ENCODE data around the gene TMIGD3. TPM values are rescaled to one million over a fixed set of nuclear protein-coding genes. Genes with fewer than 3 reads are reported as not detected.

The TMIGD3 gene
- total RNA-seq, 1 experiment from 2014 or later = 0.88 TPM

- Histone ChIP-seq H3K27me3 (replicated peaks; ENCODE audit: control insufficient read depth, insufficient read depth, low read length) (no peaks in the 10 kb centered on the region), H3K4me1 (peaks cover 1% of the 10 kb centered on the region; the same call in 1 of the 2 replicates), H3K4me3 (ENCODE audit: low read depth, low read length) (no peak overlapping the region), H3K36me3 (ENCODE audit: control insufficient read depth, insufficient read depth, low read length) (no peaks in the 10 kb centered on the region), H3K9me3 (no peaks in the 10 kb centered on the region)
- no peak for TF ChIP-seq CTCF (IDR thresholded peaks at IDR 0.05; ENCODE audit: insufficient read depth in 1 of 2, low read depth in 1 of 2, low read length in 1 of 2, severe bottlenecking in 1 of 2, unreplicated experiment in 1 of 2)
- no TSS peak for BruUV-seq (replicated peaks)
- H3K4me3 Mint-ChIP-seq (ENCODE audit: unreplicated experiment) = no peak overlapping the region
- peaks cover 12% of the 10 kb centered on the region for H3K4me1 Mint-ChIP-seq (ENCODE audit: low read depth, unreplicated experiment)
- H3K36me3 Mint-ChIP-seq (ENCODE audit: insufficient read depth, unreplicated experiment) = peaks cover 50% of the 10 kb centered on the region
- H3K27me3 Mint-ChIP-seq (ENCODE audit: insufficient read depth, unreplicated experiment) = no peaks in the 10 kb centered on the region
- POLR2A ChIA-PET = no interaction called here
- no peaks in the 10 kb centered on the region for H3K9me3 Mint-ChIP-seq (ENCODE audit: unreplicated experiment)
- intact Hi-C loops (cut with micrococcal nuclease; ENCODE audit: unreplicated experiment) = no loop called here
- no peak overlapping the region for H3K27ac Mint-ChIP-seq (ENCODE audit: unreplicated experiment)
- CTCF ChIA-PET = no interaction called here
- DNase-seq = no peak
These were observed 50.9 kb downstream of the TMIGD3 start for GRCh38 chr1:111452581-111452980.

GRCh38 chr1:111450185-111450584, 53.2 kb downstream of the TMIGD3 start:
- H3K4me3 ChIP-seq (ENCODE audit: low read depth, low read length) = peak overlapping the region; percentile 76
- DNase-seq = no peak
- no peaks in the 10 kb centered on the region for H3K9me3 ChIP-seq
- Mint-ChIP-seq H3K4me3 (ENCODE audit: unreplicated experiment) (peak overlapping the region; percentile 97), H3K27me3 (ENCODE audit: insufficient read depth, unreplicated experiment) (no peaks in the 10 kb centered on the region), H3K36me3 (ENCODE audit: insufficient read depth, unreplicated experiment) (peaks cover 44% of the 10 kb centered on the region), H3K4me1 (ENCODE audit: low read depth, unreplicated experiment) (peaks cover 19% of the 10 kb centered on the region), H3K27ac (ENCODE audit: unreplicated experiment) (peak overlapping the region; percentile 99), H3K9me3 (ENCODE audit: unreplicated experiment) (no peaks in the 10 kb centered on the region)
- no peaks in the 10 kb centered on the region for H3K27me3 ChIP-seq (replicated peaks; ENCODE audit: control insufficient read depth, insufficient read depth, low read length)
- POLR2A ChIA-PET = no interaction called here
- CTCF ChIA-PET = no interaction called here
- intact Hi-C loops (cut with micrococcal nuclease; ENCODE audit: unreplicated experiment) = no loop called here
- TF ChIP-seq CTCF (IDR thresholded peaks at IDR 0.05; ENCODE audit: insufficient read depth in 1 of 2, low read depth in 1 of 2, low read length in 1 of 2, severe bottlenecking in 1 of 2, unreplicated experiment in 1 of 2) = no peak
- H3K36me3 ChIP-seq (ENCODE audit: control insufficient read depth, insufficient read depth, low read length) = no peaks in the 10 kb centered on the region
- no TSS peak for BruUV-seq (replicated peaks)
- peaks cover 14% of the 10 kb centered on the region for H3K4me1 ChIP-seq

- H3K9me3 ChIP-seq = no peaks in the 10 kb centered on the region
- H3K4me3 Mint-ChIP-seq (ENCODE audit: unreplicated experiment) = peak overlapping the region; percentile 97
- no peaks in the 10 kb centered on the region for H3K27me3 Mint-ChIP-seq (ENCODE audit: insufficient read depth, unreplicated experiment)
- no peaks in the 10 kb centered on the region for H3K36me3 ChIP-seq (ENCODE audit: control insufficient read depth, insufficient read depth, low read length)
- H3K27me3 ChIP-seq (replicated peaks; ENCODE audit: control insufficient read depth, insufficient read depth, low read length) = no peaks in the 10 kb centered on the region
- peaks cover 19% of the 10 kb centered on the region for H3K4me1 Mint-ChIP-seq (ENCODE audit: low read depth, unreplicated experiment)
- peak overlapping the region; percentile 76 for H3K4me3 ChIP-seq (ENCODE audit: low read depth, low read length)
- ChIA-PET CTCF (no interaction called here), POLR2A (interaction anchor here (0.6 to 1.2 kb wide), 4 partner anchors 11 to 485 kb away, joined by 3 to 6 read pairs (median 3); no protein-coding TSS in a partner anchor)
- H3K9me3 Mint-ChIP-seq (ENCODE audit: unreplicated experiment) = no peaks in the 10 kb centered on the region
- H3K4me1 ChIP-seq = peaks cover 14% of the 10 kb centered on the region
- peak overlapping the region; percentile 99 for H3K27ac Mint-ChIP-seq (ENCODE audit: unreplicated experiment)
- H3K36me3 Mint-ChIP-seq (ENCODE audit: insufficient read depth, unreplicated experiment) = peaks cover 46% of the 10 kb centered on the region
- DNase-seq = no peak
- BruUV-seq (replicated peaks) = no TSS peak
- TF ChIP-seq CTCF (IDR thresholded peaks at IDR 0.05; ENCODE audit: insufficient read depth in 1 of 2, low read depth in 1 of 2, low read length in 1 of 2, severe bottlenecking in 1 of 2, unreplicated experiment in 1 of 2) = no peak
- intact Hi-C loops (cut with micrococcal nuclease; ENCODE audit: unreplicated experiment) = no loop called here
These were observed 53.8 kb downstream of the TMIGD3 start for GRCh38 chr1:111449703-111450017.
